ENCODE results near the gene ADRA1B.

ADRA1B gene

DNA sequence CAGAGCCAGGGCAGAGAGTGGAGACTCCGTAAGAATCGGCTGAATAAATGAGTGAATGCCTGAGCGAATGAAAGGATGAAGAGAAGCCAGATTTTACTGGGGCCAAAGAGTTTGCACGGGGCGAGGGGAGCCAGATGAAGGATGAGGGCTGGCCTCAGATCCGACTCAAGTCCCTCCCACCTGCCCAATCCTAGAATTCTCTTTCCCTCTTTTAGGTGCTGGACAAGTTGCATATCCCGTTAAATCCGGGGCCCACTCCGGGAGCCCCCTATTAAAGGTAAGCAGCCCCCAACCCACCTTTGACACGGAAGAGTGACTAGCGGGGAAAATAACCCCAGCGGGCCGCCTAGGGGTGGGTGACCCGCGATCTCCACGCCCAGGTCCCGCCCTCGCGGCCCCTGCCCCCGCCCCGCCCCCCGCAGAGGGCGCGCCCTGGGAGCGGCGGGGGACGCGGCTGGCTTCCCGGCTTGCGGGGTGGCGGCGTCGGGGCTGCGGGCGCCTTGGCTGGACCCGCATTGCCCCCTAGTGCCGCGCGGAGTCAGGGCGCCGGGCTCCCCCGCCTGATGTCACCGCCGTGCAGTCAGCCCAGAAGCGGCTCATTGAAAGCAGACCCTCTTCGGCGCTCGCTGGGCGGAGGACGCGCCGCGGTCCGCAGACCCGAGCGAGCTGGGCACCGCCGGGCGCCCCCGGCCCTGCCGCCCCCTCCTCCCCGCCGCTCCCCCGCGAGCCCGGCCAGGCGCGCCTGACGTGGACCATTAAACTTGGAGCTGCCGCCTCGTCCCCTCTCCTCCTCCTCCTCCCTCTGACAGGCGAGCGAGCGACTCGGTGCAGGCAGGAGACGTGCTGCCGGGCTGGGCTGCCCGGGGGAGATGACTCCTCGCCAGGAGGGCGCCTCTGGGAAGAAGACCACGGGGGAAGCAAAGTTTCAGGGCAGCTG is at the start of gene ADRA1B:
Gene ADRA1B, plus strand, starts transcription at position 579 of the 937 bp plus-strand sequence. CDS start 424 bp downstream, outside the sequence.
- peak; percentile 30 for DNase-seq

GRCh38 chr5:159873680-159874079 is 42.6 kb upstream of the ADRA1B start:
- DNase-seq: no peak

- DNase-seq: no peak
Measured at GRCh38 chr5:159874263-159874662, 42.0 kb upstream of the ADRA1B start.

DNA sequence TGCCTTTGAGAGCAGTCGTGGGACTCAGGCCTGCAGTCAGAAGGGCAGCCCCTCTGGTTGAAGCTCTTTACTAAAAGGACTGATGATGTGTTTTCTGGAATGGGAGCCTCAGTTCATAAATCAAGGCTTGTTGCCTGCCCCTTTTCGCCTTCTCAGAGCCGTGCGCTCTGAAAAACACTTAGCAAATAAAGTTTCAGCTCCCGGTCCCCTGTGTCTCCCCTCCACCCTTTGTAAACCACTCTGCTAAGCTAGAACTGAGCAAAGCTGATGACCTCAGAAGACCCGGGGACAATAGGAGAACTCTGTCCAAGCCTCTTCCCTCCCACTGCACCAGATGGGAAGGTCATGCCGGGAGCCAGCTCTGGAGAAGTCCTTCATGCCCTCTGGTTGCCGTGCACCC is 39.3 kb upstream of the ADRA1B start:
- DNase-seq: no peak

GRCh38 chr5:159877894-159878448 is 38.3 kb upstream of the ADRA1B start:
- no peak for DNase-seq

DNA sequence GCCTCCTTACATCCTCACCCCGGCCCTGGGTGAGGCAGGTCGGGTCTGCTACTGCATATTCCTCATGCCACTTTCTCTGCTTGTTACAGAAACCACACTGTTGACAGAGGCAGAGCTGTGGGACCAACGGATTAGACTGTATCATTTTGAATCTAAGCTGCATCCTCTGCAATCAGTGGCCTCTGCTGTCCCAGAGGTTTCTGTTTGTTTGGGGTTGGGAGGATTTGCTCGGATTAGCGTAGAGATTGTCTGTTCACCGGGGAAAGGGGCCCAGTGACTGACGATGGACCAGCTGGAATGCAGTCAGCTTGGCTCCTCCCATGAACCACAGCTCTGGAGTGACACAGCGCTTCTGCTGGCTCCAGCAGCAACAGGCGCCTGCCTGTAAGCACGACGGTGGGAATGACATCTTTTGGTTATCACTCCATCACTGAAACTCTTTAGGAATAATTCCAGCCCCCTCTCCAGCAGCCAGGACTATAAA is 37.3 kb upstream of the ADRA1B start:
- no peak for DNase-seq

- DNase-seq: no peak
Measured at GRCh38 chr5:159880676-159881075, 35.6 kb upstream of the ADRA1B start.

DNA sequence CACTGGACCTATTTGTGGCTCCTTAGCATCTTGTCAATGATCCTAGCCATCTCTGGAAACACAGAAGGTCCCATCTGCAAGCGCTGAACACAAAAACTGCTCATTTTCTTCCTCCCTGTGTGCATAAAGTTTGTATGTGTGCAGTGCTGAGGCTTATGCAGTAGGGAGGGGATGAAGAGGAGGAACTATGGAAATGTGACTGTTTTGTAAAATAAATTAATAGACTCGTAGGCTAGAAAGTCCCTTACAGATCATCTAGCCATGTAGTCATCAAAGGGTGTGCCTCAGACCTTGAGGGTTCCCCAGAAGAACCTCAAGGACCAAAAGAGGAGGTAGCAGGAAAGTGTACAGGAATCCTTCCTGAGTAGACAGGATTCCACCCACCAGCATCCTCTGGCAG is 34.3 kb upstream of the ADRA1B start:
- no peak for DNase-seq

- DNase-seq: no peak
Measured at GRCh38 chr5:159883522-159883950, 32.7 kb upstream of the ADRA1B start.

- no peak for DNase-seq
Measured at GRCh38 chr5:159884917-159885620, 31.2 kb upstream of the ADRA1B start.

- no peak for DNase-seq
Measured at GRCh38 chr5:159886296-159886695, 30.0 kb upstream of the ADRA1B start.

- no peak for DNase-seq
Measured at GRCh38 chr5:159887050-159887449, 29.2 kb upstream of the ADRA1B start.

GRCh38 chr5:159888860-159889259 is 27.4 kb upstream of the ADRA1B start:
- DNase-seq: no peak

- DNase-seq: no peak
Measured at GRCh38 chr5:159890141-159890540, 26.1 kb upstream of the ADRA1B start.

- no peak for DNase-seq
Measured at GRCh38 chr5:159891371-159891770, 24.9 kb upstream of the ADRA1B start.

DNA sequence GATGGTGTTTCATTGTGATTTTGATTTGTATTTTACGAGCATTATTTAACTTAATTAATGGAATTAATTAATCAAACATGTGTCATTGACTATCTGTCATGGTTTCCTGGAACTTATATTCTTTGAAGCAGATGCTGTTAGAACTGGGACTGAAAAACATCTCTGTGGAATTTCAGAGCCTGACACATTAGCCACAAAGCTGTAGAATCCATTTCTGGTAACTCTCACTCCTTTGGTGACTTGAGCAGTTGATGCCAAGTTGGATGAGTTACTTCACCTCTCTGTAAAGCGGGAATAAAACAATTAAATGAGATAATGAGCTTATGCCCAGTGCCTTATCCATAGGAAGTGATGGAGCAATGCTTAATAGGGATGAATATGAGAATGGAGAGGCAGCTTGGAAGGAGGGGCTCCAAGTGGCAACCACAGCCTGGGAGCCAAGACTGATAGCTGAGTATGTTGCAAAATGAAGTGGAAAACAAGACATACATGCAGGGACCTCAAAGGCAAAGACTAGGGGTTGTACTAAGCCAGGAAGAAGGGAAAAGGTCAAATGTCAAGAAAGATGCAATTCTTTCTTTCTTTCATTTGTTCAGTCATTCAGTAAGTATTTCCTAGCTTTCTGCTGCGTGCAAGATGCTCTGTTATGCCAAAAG is 23.1 kb upstream of the ADRA1B start:
- no peak for DNase-seq

GRCh38 chr5:159894149-159894720 is 22.0 kb upstream of the ADRA1B start:
- DNase-seq: no peak

DNA sequence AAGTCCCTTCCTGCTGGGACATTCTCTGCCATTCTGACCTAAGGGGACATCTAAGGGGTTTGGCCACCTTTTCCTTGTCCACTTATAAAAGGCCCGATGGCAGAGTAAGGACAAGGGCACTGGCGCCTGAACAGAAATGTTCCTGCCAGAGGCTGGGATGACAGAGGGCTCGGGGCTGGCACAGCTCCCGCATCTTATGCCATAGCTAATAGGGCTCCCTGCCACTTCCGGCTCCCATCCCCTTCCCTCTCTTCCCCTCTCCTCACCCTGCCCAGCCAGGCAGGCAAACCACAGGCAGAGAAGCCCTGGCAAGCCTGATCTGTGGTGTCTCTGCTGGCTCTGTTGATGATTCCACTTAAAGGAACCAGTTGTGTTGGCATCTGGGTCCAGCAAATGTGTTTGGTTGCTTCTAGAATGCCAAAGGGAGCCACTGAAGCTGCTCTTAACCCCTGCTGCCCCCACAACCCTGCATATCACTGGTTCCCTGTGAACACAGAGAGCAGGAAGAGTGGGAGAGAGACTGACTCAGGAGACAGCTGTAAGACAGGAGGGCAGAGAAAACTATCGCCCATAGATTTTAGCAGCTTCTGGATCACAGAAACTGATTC is 18.4 kb upstream of the ADRA1B start:
- no peak for DNase-seq

DNA sequence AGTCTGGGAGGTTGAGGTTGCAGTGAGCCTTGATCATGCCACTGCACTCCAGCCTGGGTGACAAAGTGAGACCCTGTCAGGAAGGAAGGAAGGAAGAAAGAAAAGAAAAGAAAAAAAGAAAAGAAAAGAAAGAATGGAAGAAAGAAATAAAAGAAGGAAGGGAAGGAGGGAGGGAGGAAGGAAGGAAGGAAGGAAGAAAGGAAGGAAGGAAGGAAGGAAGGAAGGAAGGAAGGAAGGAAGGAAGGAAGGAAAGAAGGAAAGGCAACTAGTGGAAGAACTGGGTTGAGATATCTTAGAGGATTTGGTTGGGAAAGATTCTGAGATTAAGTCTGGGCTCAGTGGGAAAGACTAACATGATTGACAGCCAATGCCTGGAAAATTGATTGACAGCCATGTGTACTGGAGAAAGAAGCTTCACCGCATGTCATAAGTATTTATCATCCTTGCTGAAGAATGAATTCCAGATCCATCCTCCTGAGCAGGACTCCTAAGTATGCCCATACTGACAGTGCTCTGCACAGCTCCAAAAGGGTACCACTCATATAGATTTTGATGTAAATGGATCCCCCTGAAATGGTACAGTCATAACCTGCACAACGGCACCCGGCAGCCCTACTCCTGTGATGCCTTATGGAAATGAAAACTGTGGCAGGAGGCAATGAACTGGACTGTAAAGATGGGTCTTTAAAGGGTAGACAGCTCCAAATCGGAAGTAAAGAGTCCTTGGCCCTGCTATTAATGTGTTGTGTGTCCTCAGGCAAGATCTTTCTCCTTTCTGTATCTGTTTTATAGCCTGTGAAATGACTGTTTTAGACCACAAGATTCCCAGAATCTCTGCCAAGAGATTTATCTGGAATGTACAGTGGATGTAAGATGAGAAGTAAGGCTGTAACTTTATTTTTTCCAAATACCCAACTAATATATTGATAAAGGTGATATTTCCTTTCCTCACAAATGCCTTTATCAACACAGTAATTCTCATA is 16.9 kb upstream of the ADRA1B start:
- no peak for DNase-seq

GRCh38 chr5:159901308-159901707 is 15.0 kb upstream of the ADRA1B start:
- DNase-seq: no peak

DNA sequence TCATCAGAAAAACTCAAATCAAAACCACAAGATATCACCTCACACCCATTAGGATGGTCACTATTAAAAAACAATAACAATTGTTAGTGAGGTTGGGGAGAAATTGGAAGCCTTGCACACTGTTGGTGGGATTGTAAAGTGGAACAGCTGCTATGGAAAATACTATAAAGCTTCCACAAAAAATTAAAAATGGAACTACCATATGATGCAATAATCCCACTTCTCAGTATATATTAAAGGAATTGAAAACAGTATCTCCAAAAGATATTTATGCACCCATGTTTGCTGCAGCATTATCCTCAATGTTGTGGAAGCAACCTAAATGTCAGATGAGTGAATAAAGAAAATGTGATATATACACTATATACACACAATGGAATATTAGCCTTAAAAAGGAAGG is 14.5 kb upstream of the ADRA1B start:
- DNase-seq: no peak

Measured in activated CD4-positive, alpha-beta T cell treated with anti-CD3 and anti-CD28 coated beads, Interleukin-2, amount 50 U/mL, for 16 hours (primary cell).